OCI-LY3 (cell line): ENCODE data around the gene LPP.

Experiments
- H2AFZ ChIP-seq: fragments of 200-600, 300-600 bp; shearing (Covaris generic); 2 replicates; pipeline ENCODE4 v1.6.0; 2014; ENCODE audit warnings: antibody characterized with exemption, low read depth, low read length
- H3K27ac ChIP-seq: fragments of 200-600, 300-600 bp; sonication (generic); 2 replicates; pipeline ENCODE4 v1.5.1; 2014; ENCODE audit warnings: mild to moderate bottlenecking, low read length, moderate library complexity, mixed read lengths
- H3K27me3 ChIP-seq: fragments of 200-600, 300-600 bp; sonication (generic); 2 replicates; pipeline ENCODE4 v1.6.1; 2014; ENCODE audit warnings: low read depth, low read length, mixed read lengths
- H3K36me3 ChIP-seq: fragments of 200-600, 300-600 bp; sonication (generic); replicated peaks from 2 replicates; pipeline ENCODE3; 2014; ENCODE audit warnings: low read depth, low read length, mixed read lengths
- H3K4me1 ChIP-seq: fragments of 300-600, 200-600 bp; sonication (generic); 2 replicates; pipeline ENCODE4 v1.6.1; 2014; ENCODE audit warnings: low read length, mixed read lengths
- H3K4me2 ChIP-seq: fragments of 200-600, 300-600 bp; sonication (generic); 2 replicates; pipeline ENCODE4 v1.6.1; 2014; ENCODE audit warnings: low read length, mixed read lengths
- H3K4me3 ChIP-seq: fragments of 300-600, 200-600 bp; sonication (generic); 2 replicates; pipeline ENCODE4 v1.5.1; 2014; ENCODE audit warnings: antibody characterized with exemption, mild to moderate bottlenecking, low read length, moderate library complexity
- H3K79me2 ChIP-seq: fragments of 300-600, 200-600 bp; shearing (Covaris generic); 2 replicates; pipeline ENCODE4 v1.6.1; 2014; ENCODE audit warnings: mild to moderate bottlenecking, low read length, mixed read lengths
- H3K9ac ChIP-seq: fragments of 300-600, 200-600 bp; shearing (Covaris generic); 2 replicates; pipeline ENCODE4 v1.6.0; 2014; ENCODE audit warnings: mild to moderate bottlenecking, low read length, moderate library complexity
- H3K9me3 ChIP-seq: fragments of 200-600, 300-600 bp; shearing (Covaris generic); 2 replicates; pipeline ENCODE4 v1.6.1; 2014; ENCODE audit warnings: low read length, mixed read lengths; ENCODE audit not compliant: insufficient read depth
- H4K20me1 ChIP-seq: fragments of 200-600, 300-600 bp; sonication (generic); 2 replicates; pipeline ENCODE4 v1.6.1; 2016; ENCODE audit warnings: low read length, mixed read lengths; ENCODE audit not compliant: insufficient read depth
- CTCF ChIP-seq: fragments of 200-600, 300-600 bp; sonication (generic); IDR thresholded peaks from 2 replicates; pipeline ENCODE4 v1.5.1; 2014; ENCODE audit warnings: antibody characterized with exemption, low read length, low read depth
- EZH2phosphoT487 ChIP-seq: fragments of 200-600 bp; shearing (Covaris generic); IDR thresholded peaks from 2 replicates; pipeline ENCODE4 v1.6.1; 2018; ENCODE audit warnings: antibody characterized with exemption, mixed run types, low read depth

LPP gene

GRCh38 chr3:188154014-188154808 is at the start of gene LPP:
LPP (plus strand) TSS chr3:188154157; CDS start chr3:188406121, 251,964 bp downstream.
- H3K27me3 ChIP-seq, result no peaks in the 10 kb centered on the region
- no peak for TF ChIP-seq EZH2phosphoT487
- TF ChIP-seq CTCF, result 0 out of 2 replicates have a peak, but pooled peaks have one; percentile 11
- H3K79me2 ChIP-seq, result peaks cover 9% of the 10 kb centered on the region; the same call in 1 of the 2 replicates
- H3K36me3 ChIP-seq, result no peaks in the 10 kb centered on the region
- H3K9ac ChIP-seq, result peak within 1 kb of the TSS; percentile 87
- H3K4me2 ChIP-seq, result peak within 1 kb of the TSS; percentile 93
- peaks cover 29% of the 10 kb centered on the region for H3K4me1 ChIP-seq
- H4K20me1 ChIP-seq, result no peaks in the 10 kb centered on the region; the same call in 1 of the 2 replicates
- H2AFZ ChIP-seq, result peak within 1 kb of the TSS; percentile 87
- H3K27ac ChIP-seq, result peak within 1 kb of the TSS; percentile 56
- no peaks in the 10 kb centered on the region for H3K9me3 ChIP-seq
- peak within 1 kb of the TSS; percentile 84 for H3K4me3 ChIP-seq

GRCh38 chr3:188106006-188106405 is 48.0 kb upstream of the LPP start:
- no peak overlapping the region for H3K9ac ChIP-seq
- H3K27me3 ChIP-seq, result peaks cover 15% of the 10 kb centered on the region; the same call in 1 of the 2 replicates
- no peak overlapping the region for H3K4me3 ChIP-seq
- H3K27ac ChIP-seq, result no peak overlapping the region
- no peak overlapping the region for H3K4me2 ChIP-seq
- H3K9me3 ChIP-seq, result no peaks in the 10 kb centered on the region
- peaks cover 6% of the 10 kb centered on the region for H3K4me1 ChIP-seq
- no peaks in the 10 kb centered on the region for H4K20me1 ChIP-seq
- H3K36me3 ChIP-seq, result no peaks in the 10 kb centered on the region
- H2AFZ ChIP-seq, result no peak overlapping the region
- TF ChIP-seq CTCF (no peak), EZH2phosphoT487 (no peak)
- no peaks in the 10 kb centered on the region for H3K79me2 ChIP-seq

GRCh38 chr3:188106454-188106853 is 47.5 kb upstream of the LPP start:
- Histone ChIP-seq H3K4me1 (peaks cover 6% of the 10 kb centered on the region), H3K36me3 (no peaks in the 10 kb centered on the region), H3K27me3 (peaks cover 15% of the 10 kb centered on the region; the same call in 1 of the 2 replicates), H3K79me2 (no peaks in the 10 kb centered on the region), H2AFZ (no peak overlapping the region), H3K4me3 (no peak overlapping the region), H3K9me3 (no peaks in the 10 kb centered on the region), H3K9ac (no peak overlapping the region), H4K20me1 (no peaks in the 10 kb centered on the region), H3K4me2 (no peak overlapping the region), H3K27ac (no peak overlapping the region)
- no peak for TF ChIP-seq CTCF
- no peak for TF ChIP-seq EZH2phosphoT487
